ENCODE measurements around the gene CALD1.

Gene CALD1

DNA sequence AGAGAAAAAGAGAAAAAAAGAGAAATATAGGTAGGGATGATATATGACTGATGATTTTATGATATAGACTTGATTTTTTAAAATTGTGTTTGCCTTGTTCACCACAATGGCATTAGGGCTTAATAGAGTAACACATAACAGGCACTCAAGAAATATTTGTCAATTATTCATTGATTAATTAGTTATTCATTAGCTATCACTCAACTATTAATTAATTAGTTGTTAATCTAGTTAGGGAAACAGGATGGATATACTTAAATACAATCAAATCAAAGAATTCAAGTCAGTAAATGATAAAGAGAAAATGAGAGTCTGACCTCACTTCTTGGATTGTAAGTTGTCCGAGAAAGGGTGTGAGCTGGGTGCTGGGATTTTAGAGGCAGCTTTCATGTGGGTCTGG lies 15.1 kb upstream of the CALD1 start:
- DNase-seq, result no peak

- no peak for DNase-seq
Observed at GRCh38 chr7:134766779-134767519, 12.5 kb upstream of the CALD1 start.

- no peak for DNase-seq
Observed at GRCh38 chr7:134767520-134768168, 11.8 kb upstream of the CALD1 start.

DNA sequence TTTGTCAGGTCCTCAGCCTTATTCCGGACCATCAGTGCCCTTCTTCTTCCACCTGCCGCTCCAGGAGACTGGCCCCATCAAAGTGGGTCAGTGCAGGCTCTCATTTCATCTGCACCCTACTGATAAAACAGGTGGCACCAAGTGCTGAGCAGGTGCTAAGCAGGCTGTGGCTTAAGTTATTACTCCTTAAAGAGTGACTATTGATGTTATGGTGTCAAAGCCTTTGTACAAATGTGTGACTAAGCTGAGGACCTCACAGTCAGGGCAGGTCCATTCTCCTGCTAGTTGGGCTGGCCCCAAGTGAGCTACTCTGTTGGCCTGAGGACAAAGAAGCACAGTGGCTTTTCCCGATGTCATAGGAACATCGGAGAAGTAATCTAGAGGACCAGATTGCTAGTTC lies 11.2 kb upstream of the CALD1 start:
- DNase-seq, result no peak

DNA sequence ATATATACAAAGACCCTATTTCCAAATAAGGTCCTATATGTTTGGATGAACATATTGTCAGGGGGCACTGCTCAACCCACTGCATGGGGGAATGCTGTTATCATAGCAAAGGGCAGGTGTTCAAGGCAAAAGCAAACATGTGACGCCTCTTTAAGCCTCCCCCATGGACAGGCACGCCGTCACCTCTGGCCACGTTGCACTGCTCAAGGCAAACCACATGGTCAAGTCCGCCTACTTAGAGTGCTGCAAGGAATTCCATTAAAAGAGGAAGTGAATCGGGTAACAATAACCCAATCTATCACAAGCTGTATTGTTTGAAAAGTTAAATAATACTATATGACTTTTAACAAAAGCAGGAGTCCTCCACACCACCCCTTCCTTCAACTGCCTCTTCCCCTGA lies 8.8 kb upstream of the CALD1 start:
- no peak for DNase-seq

DNA sequence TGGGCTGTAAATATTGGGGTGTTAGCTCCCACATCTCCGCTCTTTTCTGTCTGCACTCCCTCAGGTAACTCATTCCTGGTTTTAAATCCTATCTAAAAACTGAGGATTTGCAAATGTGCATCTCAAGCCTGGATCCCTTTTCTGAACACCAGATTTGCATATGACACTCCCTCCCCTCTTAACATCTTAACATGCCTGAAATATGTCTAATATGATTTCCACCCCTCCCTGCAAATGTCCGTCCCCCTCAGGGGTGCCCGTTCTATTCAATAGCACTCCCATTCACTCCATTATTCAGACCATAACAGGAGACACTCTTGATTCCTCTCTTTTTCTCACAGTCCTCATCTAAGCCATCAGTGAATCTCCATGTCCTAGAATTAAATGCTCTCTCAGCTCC lies 8.3 kb upstream of the CALD1 start:
- DNase-seq, result no peak

- DNase-seq, result no peak
Observed at GRCh38 chr7:134771889-134772288, 7.5 kb upstream of the CALD1 start.

GRCh38 chr7:134772401-134772800 lies 7.0 kb upstream of the CALD1 start:
- DNase-seq, result no peak

GRCh38 chr7:134773164-134773563 lies 6.3 kb upstream of the CALD1 start:
- no peak for DNase-seq

GRCh38 chr7:134774119-134774518 lies 5.3 kb upstream of the CALD1 start:
- DNase-seq, result no peak

- DNase-seq, result no peak
Observed at GRCh38 chr7:134777470-134777869, 2.0 kb upstream of the CALD1 start.

DNA sequence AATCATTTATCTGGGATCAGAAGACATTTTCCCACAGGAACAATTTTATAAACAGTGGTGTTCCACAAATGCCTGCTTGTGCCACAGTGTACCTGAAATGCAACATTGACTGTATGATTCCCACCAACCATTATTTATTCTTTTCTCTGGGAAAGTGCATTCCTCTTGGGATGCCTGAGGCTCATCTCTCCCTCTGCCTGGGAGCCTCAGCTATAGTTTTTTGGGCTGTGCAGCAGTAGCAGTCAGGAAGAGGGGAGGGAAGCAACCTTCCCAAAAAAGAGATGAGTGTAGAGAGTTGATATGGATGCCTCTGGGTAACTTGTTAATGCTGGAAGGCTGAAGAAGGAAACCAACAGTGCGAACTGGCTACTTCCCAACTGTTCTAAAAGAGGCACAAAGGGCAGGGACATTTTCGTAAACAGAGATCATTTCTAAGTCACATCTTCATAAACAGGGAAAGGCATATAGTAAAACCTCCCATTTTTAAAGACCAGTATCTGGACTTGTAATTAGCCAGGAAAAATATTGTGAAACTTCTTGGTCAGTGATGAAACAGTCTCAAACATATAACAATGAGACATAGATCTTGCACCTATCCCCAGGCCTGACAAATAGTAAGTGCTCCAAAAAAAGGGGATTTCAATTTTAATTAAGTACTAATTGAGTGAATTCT lies 1.4 kb upstream of the CALD1 start:
- DNase-seq, result no peak

DNA sequence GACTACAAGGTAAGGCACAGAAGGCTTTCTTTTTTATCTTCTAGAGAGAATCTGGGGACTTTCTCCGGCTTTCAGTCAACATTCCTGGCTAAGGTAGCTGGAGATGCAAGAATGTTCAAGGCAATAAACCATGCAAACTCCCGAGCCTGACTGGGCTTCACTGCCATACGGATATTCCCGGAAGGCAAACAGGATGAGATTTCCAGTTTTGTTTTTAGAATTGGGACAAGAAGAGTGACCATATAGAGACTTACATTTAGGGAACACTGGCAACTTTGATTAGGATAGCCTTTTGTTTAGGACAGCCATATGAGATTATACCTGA lies 269 bp downstream of the CALD1 start:
- no peak for DNase-seq

DNA sequence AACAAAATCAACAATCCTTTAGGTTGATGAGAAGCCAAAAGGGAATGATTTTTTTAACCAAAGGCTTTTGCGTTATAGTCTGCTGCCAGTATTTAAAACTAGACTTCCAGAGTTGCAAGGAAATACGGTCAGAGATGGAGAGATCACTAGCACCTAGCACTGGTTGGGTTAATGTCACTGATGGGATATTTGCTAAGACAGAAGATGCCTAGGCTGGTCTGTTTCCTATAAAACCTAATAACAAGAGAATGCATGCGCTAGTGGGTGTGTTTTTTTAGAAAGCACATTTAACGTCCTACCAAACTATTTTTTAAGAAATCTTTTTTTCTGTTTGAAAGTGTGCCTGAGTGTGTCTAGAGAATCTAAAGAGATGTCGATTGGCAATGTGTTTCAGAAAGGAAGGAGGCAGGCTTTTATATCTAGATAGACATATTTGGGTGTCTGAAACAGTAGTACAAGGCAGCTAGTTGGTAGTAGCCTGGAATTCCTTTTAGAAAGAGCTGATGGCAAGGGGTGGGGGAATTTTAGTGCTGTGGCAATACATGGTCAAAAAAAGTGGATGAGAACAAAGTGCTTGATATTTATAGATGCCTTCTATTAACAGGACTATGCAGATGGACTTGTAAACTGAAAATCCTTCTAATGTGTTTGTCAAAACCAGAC lies 863 bp downstream of the CALD1 start:
- DNase-seq, result no peak

- DNase-seq, result no peak
Observed at GRCh38 chr7:134781171-134781570, 1.7 kb downstream of the CALD1 start.

- no peak for DNase-seq
Observed at GRCh38 chr7:134782121-134782623, 2.7 kb downstream of the CALD1 start.

GRCh38 chr7:134783294-134784069 lies 4.0 kb downstream of the CALD1 start:
- no peak for DNase-seq

- DNase-seq, result no peak
Observed at GRCh38 chr7:134784251-134785049, 5.0 kb downstream of the CALD1 start.

DNA sequence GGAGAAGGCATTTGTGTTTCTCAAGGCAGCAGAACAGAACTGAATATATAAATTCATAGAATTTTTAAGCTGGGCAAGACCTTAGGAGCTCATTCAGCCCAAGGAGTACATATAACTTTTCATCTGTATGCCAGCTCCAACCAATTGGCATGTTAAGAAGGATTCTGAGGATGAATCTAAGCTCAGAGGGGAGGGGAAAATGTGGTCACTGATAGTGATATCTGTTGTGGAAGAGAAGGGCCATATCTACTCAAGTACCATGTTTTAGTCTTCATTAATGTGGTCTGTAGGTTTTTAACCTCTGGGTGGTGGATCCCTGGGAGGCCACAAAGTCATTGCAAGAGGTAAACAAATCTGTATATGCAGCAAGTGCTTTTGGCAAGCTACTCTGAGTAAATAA lies 6.4 kb downstream of the CALD1 start:
- DNase-seq, result no peak

GRCh38 chr7:134787064-134787463 lies 7.6 kb downstream of the CALD1 start:
- DNase-seq, result no peak

- DNase-seq, result no peak
Observed at GRCh38 chr7:134787720-134788119, 8.3 kb downstream of the CALD1 start.

DNA sequence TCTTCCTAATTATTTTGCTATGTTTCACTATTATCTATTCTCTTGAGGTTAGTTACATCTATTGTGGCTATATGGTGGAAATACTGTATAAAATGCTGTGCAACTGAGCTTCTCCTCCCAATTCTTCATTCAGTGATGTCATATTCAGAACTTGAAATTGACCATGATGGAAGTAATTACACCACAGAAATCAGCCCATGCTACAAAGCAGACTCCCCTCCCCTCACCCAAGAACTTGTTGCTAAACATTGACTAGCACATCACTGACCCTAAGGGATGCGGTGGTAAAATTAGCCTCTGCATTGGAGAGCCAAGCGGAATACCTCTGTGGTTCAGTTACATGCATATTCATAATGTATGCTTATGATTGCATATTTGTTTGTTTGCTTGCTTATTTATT lies 8.8 kb downstream of the CALD1 start:
- DNase-seq, result no peak
